ENCODE measurements around the gene ZSWIM9.

GRCh38 chr19:48194844-48195830 is 24.7 kb downstream of the ZSWIM9 start:
- TF ChIP-seq CTCF (IDR thresholded peaks at IDR 0.05) (no peak), POLR2A (IDR thresholded peaks at IDR 0.05) (no peak)
